IMR-90 (cell line): Measurements from ENCODE around the gene NOXA1. TPM values are rescaled to one million over a fixed set of nuclear protein-coding genes. Genes with fewer than 3 reads are reported as not detected.

Experiments
- ATAC-seq: fragments of 200-7000 bp; cut with Tn5 transposase; 2 replicates; pipeline ENCODE4 v1.9.1; 2020; ENCODE audit warnings: low read depth, mild to moderate bottlenecking, moderate library complexity
- BruUV-seq: library from RNA; stranded (reverse); fragments of 400-500 nt; replicated peaks from 2 replicates; lab custom pipeline; 2021; lab: Mats Ljungman, UMichigan
- CTCF ChIA-PET: fragments of 300-600 bp; formaldehyde crosslinking; extraction: SDS; loops from one replicate; lab custom pipeline; 2021; ENCODE audit warnings: antibody characterized with exemption; lab: Yijun Ruan, JAX
- POLR2A ChIA-PET: fragments of 300-600 bp; sonication (Branson Sonifier 250); formaldehyde crosslinking; loops from one replicate; lab custom pipeline; 2022; ENCODE audit warnings: antibody characterized with exemption; ENCODE audit not compliant: unreplicated experiment; lab: Charles Lee
- DNase-seq: peaks from one replicate; pipeline ENCODE4 v3.0.0; 2013
- H2AFZ ChIP-seq: replicated peaks from 2 replicates; pipeline ENCODE3; 2013; ENCODE audit warnings: low read length, mild to moderate bottlenecking; ENCODE audit not compliant: poor library complexity
- H2AK5ac ChIP-seq: 2 replicates; pipeline ENCODE4 v1.6.1; 2013; ENCODE audit warnings: low read depth, low read length, inconsistent platforms
- H2AK9ac ChIP-seq: replicated peaks from 2 replicates; pipeline ENCODE3; 2013; ENCODE audit warnings: mild to moderate bottlenecking, low read depth, low read length, moderate library complexity; ENCODE audit not compliant: poor library complexity
- H2BK120ac ChIP-seq: 2 replicates; pipeline ENCODE4 v1.6.1; 2013; ENCODE audit warnings: low read depth, low read length, inconsistent platforms
- H2BK15ac ChIP-seq: 3 replicates; pipeline ENCODE4 v1.6.1; 2013; ENCODE audit warnings: low read depth, low read length, inconsistent platforms
- H2BK20ac ChIP-seq: 2 replicates; pipeline ENCODE4 v1.6.1; 2013; ENCODE audit warnings: low read depth, mild to moderate bottlenecking, inconsistent platforms, low read length, moderate library complexity
- H2BK5ac ChIP-seq: 2 replicates; pipeline ENCODE4 v1.6.1; 2013; ENCODE audit warnings: mild to moderate bottlenecking, low read depth, low read length, inconsistent platforms; ENCODE audit not compliant: poor library complexity, severe bottlenecking
- H3K14ac ChIP-seq: replicated peaks from 2 replicates; pipeline ENCODE4 v1.6.1; 2013; ENCODE audit warnings: low read depth, low read length, inconsistent platforms
- H3K18ac ChIP-seq: 2 replicates; pipeline ENCODE4 v1.6.1; 2013; ENCODE audit warnings: low read depth, low read length, control low read depth
- H3K23ac ChIP-seq: 2 replicates; pipeline ENCODE4 v1.6.1; 2013; ENCODE audit warnings: low read depth, low read length, inconsistent platforms
- H3K27ac ChIP-seq: 2 replicates; pipeline ENCODE4 v1.5.1; 2013; ENCODE audit warnings: mild to moderate bottlenecking, control low read depth, low read length; ENCODE audit not compliant: insufficient read depth
- H3K27me3 ChIP-seq: 2 replicates; pipeline ENCODE4 v1.6.1; 2013; ENCODE audit warnings: low read length; ENCODE audit not compliant: control insufficient read depth, insufficient read depth
- H3K36me3 ChIP-seq: 2 replicates; pipeline ENCODE4 v1.6.1; 2013; ENCODE audit warnings: low read length, mixed read lengths; ENCODE audit not compliant: control insufficient read depth, insufficient read depth
- H3K4ac ChIP-seq: 2 replicates; pipeline ENCODE4 v1.6.1; 2013; ENCODE audit warnings: low read depth, low read length, inconsistent platforms
- H3K4me1 ChIP-seq: 2 replicates; pipeline ENCODE4 v1.6.1; 2013; ENCODE audit warnings: low read length, mixed read lengths; ENCODE audit not compliant: control insufficient read depth, insufficient read depth
- H3K4me2 ChIP-seq: 2 replicates; pipeline ENCODE4 v1.6.1; 2013; ENCODE audit warnings: low read depth, mild to moderate bottlenecking, control low read depth, low read length, moderate library complexity
- H3K4me3 ChIP-seq: 2 replicates; pipeline ENCODE4 v1.5.1; 2013; ENCODE audit warnings: low read depth, mild to moderate bottlenecking, control low read depth, low read length, moderate library complexity; ENCODE audit not compliant: insufficient read depth
- H3K56ac ChIP-seq: 2 replicates; pipeline ENCODE4 v1.6.1; 2013; ENCODE audit warnings: low read length, inconsistent platforms; ENCODE audit not compliant: insufficient read depth; ENCODE audit errors: extremely low read depth
- H3K79me1 ChIP-seq, 2 experiments: 2 replicates each; pipeline ENCODE4 v1.6.1; 2013; ENCODE audit warnings: low read length in 2 of 2, inconsistent platforms in 1 of 2, low read depth in 1 of 2
- H3K9ac ChIP-seq: 2 replicates; pipeline ENCODE4 v1.6.1; 2013; ENCODE audit warnings: low read depth, low read length, control low read depth
- H3K9me1 ChIP-seq: 2 replicates; pipeline ENCODE4 v1.6.1; 2013; ENCODE audit warnings: low read length, inconsistent platforms; ENCODE audit not compliant: insufficient read depth
- H3K9me3 ChIP-seq: 2 replicates; pipeline ENCODE4 v1.6.1; 2013; ENCODE audit warnings: low read length; ENCODE audit not compliant: control insufficient read depth, insufficient read depth
- H4K20me1 ChIP-seq: 2 replicates; pipeline ENCODE4 v1.6.1; 2013; ENCODE audit warnings: low read length, inconsistent platforms; ENCODE audit not compliant: insufficient read depth
- H4K5ac ChIP-seq: 2 replicates; pipeline ENCODE4 v1.6.1; 2013; ENCODE audit warnings: mild to moderate bottlenecking, low read depth, low read length, control low read depth
- H4K8ac ChIP-seq, 2 experiments: 2 replicates each; pipeline ENCODE4 v1.6.1; 2013; ENCODE audit warnings: low read depth in 2 of 2, low read length in 2 of 2, control low read depth in 1 of 2, inconsistent platforms in 1 of 2
- H4K91ac ChIP-seq: 2 replicates; pipeline ENCODE4 v1.6.1; 2013; ENCODE audit warnings: low read depth, low read length, inconsistent platforms; ENCODE audit not compliant: insufficient read depth
- CHD1 ChIP-seq: IDR thresholded peaks from 2 replicates; pipeline ENCODE4 v1.6.1; 2012; ENCODE audit warnings: low read depth, low read length, improper control_type of control experiment
- MAFK ChIP-seq: IDR thresholded peaks from 2 replicates; pipeline ENCODE4 v1.6.1; 2012; ENCODE audit warnings: low read depth, low read length, improper control_type of control experiment
- NFE2L2 ChIP-seq: fragments of 150-350 bp; IDR thresholded peaks from 2 replicates; pipeline ENCODE4 v1.6.1; 2016; ENCODE audit warnings: low read depth, mild to moderate bottlenecking, low read length
- SMC3 ChIP-seq: fragments of 150-350 bp; IDR thresholded peaks from 2 replicates; pipeline ENCODE4 v1.6.1; 2016; ENCODE audit warnings: low read depth, mild to moderate bottlenecking, antibody characterized with exemption, low read length, moderate library complexity
- WGBS, 2 experiments: methylation state at CpG; one replicate each; pipeline versions ENCODE4 v1.1.5 to v1.1.7; 2013; ENCODE audit warnings: missing lambda C conversion rate in 2 of 2; ENCODE audit not compliant: insufficient read length in 1 of 2; ENCODE audit errors: extremely low coverage in 2 of 2; 5-methylcytosine and 5-hydroxymethylcytosine counted together
- dilution Hi-C: fragments of 300-500 bp; cut with HindIII; formaldehyde crosslinking; loops from one replicate; pipeline ENCODE4 v1.14.3; 2018; ENCODE audit warnings: low sequenced_read_pairs; ENCODE audit not compliant: unreplicated experiment
- in situ Hi-C: fragments of 300-500 bp; cut with MboI; formaldehyde crosslinking; loops from 3 replicates; pipeline ENCODE4 v1.14.3; 2019; ENCODE audit warnings: low sequenced_read_pairs, inconsistent platforms, mixed read lengths
- intact Hi-C: fragments of 100-400 bp; cut with micrococcal nuclease; formaldehyde crosslinking; loops from 2 replicates; pipeline ENCODE4 v1.10.0; 2022
- polyA plus RNA-seq, 3 experiments: library from polyadenylated mRNA; depleted of rRNA; stranded (reverse); fragments of >200 nt; gene quantifications; 2 replicates each; pipeline ENCODE4 v1.2.3, GENCODE V29; 2012; ENCODE audit warnings: low replicate concordance in 1 of 3
- total RNA-seq: library from RNA; depleted of rRNA; stranded (reverse); fragments of >200 nt; gene quantifications from 2 replicates; pipeline ENCODE4 v1.2.3, GENCODE V29; 2012
- TF ChIP-seq, protein P1 (sequence below): fragments of 150-350 bp; IDR thresholded peaks from 2 replicates; pipeline ENCODE4 v1.6.1; 2016; ENCODE audit warnings: low read depth, mild to moderate bottlenecking, low read length, moderate library complexity, borderline replicate concordance

NOXA1 gene
- total and polyA plus RNA-seq, 2 of the 4 experiments (the other 2 are of a cell fraction), result 0.17 TPM; not detected in 1

DNA sequence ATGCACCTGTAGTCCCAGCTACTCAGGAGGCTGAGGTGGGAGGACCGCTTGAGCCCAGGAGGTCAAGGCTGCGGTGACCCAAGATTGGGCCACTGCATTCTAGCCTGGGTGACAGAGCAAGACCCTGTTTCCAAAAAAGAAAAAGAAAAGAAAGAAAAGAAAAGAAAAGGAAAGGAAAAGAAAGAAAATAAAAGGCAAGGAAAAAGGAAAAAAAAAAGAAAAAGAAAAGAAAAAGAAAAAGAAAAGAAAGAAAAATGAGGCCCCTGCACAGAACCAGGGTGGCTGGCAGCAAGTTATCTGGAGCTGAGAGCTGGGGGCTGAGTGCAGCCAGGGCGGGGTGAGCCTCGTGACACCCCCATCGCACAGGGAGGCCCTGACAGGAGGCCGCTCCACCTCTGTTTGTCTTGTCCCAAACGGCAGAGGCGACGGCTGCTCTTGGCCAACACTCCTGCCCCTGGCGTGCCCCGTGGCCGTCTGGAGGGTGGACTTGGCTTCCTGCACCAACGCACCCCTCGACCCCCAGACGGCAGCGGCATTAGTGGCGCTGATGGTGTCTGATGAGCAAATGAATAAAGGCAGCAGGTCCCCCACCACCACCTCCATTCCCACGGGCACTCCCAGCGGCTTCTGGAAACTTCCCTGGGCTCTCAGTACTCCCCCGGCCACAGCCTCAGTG lies 17.0 kb upstream of the NOXA1 start:
- no peaks in the 10 kb centered on the region for H3K27me3 ChIP-seq
- intact Hi-C loops (loop anchor here (2.0 kb wide), 1 partner anchor 105 kb away; no protein-coding TSS in a partner anchor), in situ Hi-C loops (no loop called here), dilution Hi-C loops (no loop called here)
- no peaks in the 10 kb centered on the region for H3K36me3 ChIP-seq
- H3K9ac ChIP-seq, result no peak overlapping the region
- ATAC-seq (no peak), DNase-seq (no peak)
- H2AK5ac ChIP-seq, result peak overlapping the region; percentile 25; the same call in 1 of the 2 replicates
- H3K14ac ChIP-seq, result no peak overlapping the region
- H3K9me3 ChIP-seq, result no peaks in the 10 kb centered on the region
- CTCF ChIA-PET, result interaction anchor here (0.7 kb wide), 1 partner anchor 114 kb away, joined by 5 read pairs; no protein-coding TSS in a partner anchor
- H3K4ac ChIP-seq, result no peak overlapping the region
- POLR2A ChIA-PET, result no interaction called here
- H3K23ac ChIP-seq, result no peak overlapping the region
- no TSS peak for BruUV-seq
- TF ChIP-seq SMC3 (no peak), NFE2L2 (no peak), CHD1 (no peak), MAFK (no peak)
- TF ChIP-seq, protein P1, sequence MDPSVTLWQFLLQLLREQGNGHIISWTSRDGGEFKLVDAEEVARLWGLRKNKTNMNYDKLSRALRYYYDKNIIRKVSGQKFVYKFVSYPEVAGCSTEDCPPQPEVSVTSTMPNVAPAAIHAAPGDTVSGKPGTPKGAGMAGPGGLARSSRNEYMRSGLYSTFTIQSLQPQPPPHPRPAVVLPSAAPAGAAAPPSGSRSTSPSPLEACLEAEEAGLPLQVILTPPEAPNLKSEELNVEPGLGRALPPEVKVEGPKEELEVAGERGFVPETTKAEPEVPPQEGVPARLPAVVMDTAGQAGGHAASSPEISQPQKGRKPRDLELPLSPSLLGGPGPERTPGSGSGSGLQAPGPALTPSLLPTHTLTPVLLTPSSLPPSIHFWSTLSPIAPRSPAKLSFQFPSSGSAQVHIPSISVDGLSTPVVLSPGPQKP, result no peak
- H3K9me1 ChIP-seq, result no peaks in the 10 kb centered on the region; the same call in 1 of the 2 replicates
- H3K4me2 ChIP-seq, result no peak overlapping the region
- no peak overlapping the region for H2BK15ac ChIP-seq
- H3K56ac ChIP-seq, result no peak overlapping the region
- peaks cover 0 to 9% of the 10 kb centered on the region in 2 experiments; a peak in 2 of 4 replicates for H3K79me1 ChIP-seq
- H3K18ac ChIP-seq, result no peak overlapping the region
- H2BK5ac ChIP-seq, result no peak overlapping the region
- peak overlapping the region; percentile 33 for H2AFZ ChIP-seq
- H3K27ac ChIP-seq, result no peak overlapping the region
- no peak overlapping the region for H2BK20ac ChIP-seq
- H4K5ac ChIP-seq, result no peak overlapping the region
- H3K4me1 ChIP-seq, result peaks cover 14% of the 10 kb centered on the region
- H4K91ac ChIP-seq, result no peak overlapping the region
- no peak overlapping the region for H2BK120ac ChIP-seq
- no peak overlapping the region for H4K8ac ChIP-seq
- no peaks in the 10 kb centered on the region for H4K20me1 ChIP-seq
- peak overlapping the region; percentile 92 for H2AK9ac ChIP-seq
- WGBS, 2 experiments, result 94% methylated on average over 6 of the region's 20 CpGs; no CpG with 5 or more reads in 1 of the 2 experiments
- H3K4me3 ChIP-seq, result no peak overlapping the region
